ENCODE results near the gene GPATCH2L.

The GPATCH2L gene

DNA sequence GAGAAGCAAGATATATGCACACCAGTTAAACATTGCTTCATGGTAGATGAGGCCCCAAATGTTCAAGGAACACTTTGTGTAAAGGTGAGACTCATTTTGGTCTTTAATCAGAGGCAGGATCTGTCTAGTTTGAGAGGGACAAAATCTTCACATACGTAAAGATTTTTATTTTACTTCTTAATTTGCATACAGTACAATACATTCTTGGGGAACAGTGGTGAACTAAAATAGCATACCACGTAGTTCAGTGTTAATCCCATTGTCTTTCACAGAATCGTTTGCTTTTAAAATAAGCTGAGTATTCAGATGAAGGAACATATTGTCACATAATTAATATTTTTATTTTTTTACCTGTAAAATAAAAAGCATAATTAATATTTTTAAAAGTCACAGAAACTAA is 43.3 kb downstream of the GPATCH2L start:
- CTCF ChIA-PET, result no interaction called here

DNA sequence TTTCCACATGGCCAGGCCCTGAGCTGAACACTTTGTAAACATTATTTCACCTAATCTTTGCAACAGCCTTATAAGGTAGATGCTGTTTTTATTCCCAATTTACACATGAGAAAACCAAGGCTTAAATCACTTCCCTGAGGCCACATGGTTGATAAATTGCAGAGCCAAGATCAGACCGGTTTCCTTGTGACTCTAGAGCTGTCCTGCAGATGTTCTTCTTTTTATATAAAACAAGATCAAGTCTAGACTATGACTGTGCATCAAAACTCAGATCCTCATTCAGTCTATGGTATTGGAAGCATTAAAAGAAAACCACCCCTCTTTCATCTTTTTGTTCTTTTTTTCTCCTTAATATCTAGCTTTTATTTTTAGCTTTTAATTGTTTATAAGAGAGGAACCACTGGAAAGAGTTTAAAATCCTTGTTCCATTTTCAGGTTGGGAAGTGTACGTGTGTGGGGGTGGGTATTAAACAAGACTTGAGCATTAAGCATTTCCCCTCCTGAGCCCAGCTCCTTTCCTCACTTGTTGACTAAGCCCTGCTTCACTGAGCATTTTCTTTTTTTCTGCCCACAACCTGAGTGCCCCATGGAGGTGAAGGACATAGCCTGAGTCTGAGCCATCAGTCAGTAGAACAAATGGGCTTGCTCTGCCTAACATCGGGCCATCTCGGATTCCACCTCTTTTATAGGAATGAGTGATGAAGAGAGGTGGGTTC is 45.4 kb downstream of the GPATCH2L start:
- Histone ChIP-seq H3K9me3 (ENCODE audit: control insufficient read depth, insufficient read depth, low read depth, low read length) (no peaks in the 10 kb centered on the region), H3K36me3 (ENCODE audit: control insufficient read depth in 2 of 2, insufficient read depth in 1 of 2, low read length in 2 of 2) (peaks cover 24 to 79% of the 10 kb centered on the region in 2 experiments; a peak in 2 of 3 replicates), H3K4me1 (ENCODE audit: control insufficient read depth, insufficient read depth, low read length) (no peaks in the 10 kb centered on the region), H3K27ac (ENCODE audit: extremely low read depth, low read depth, low read length) (no peak overlapping the region), H3K4me3 (ENCODE audit: low read depth, low read length) (no peak overlapping the region)
- POLR2A ChIA-PET, result no interaction called here
- CTCF ChIA-PET, result no interaction called here
- TF ChIP-seq ZNF19 (tag by site-specific recombination; IDR thresholded peaks at IDR 0.05; ENCODE audit: low read depth) (no peak), FEZF1 (tag by site-specific recombination; IDR thresholded peaks at IDR 0.05) (no peak), ZNF174 (tag by site-specific recombination; IDR thresholded peaks at IDR 0.05) (no peak), ZNF677 (tag by site-specific recombination; IDR thresholded peaks at IDR 0.05) (no peak), ZNF785 (tag by site-specific recombination; IDR thresholded peaks at IDR 0.05) (no peak), ZNF473 (tag by site-specific recombination; IDR thresholded peaks at IDR 0.05) (no peak), ZNF560 (tag by site-specific recombination; IDR thresholded peaks at IDR 0.05; ENCODE audit: borderline replicate concordance) (no peak), ZNF830 (tag by site-specific recombination; IDR thresholded peaks at IDR 0.05; ENCODE audit: low read depth) (no peak)
- TF ChIP-seq, protein P1, sequence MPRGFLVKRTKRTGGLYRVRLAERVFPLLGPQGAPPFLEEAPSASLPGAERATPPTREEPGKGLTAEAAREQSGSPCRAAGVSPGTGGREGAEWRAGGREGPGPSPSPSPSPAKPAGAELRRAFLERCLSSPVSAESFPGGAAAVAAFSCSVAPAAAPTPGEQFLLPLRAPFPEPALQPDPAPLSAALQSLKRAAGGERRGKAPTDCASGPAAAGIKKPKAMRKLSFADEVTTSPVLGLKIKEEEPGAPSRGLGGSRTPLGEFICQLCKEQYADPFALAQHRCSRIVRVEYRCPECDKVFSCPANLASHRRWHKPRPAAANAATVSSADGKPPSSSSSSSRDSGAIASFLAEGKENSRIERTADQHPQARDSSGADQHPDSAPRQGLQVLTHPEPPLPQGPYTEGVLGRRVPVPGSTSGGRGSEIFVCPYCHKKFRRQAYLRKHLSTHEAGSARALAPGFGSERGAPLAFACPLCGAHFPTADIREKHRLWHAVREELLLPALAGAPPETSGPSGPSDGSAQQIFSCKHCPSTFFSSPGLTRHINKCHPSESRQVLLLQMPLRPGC (tag by site-specific recombination; IDR thresholded peaks at IDR 0.05), result no peak

More for the DNA sequence above, 43.3 kb downstream of the GPATCH2L start:
- TF ChIP-seq, protein P2, sequence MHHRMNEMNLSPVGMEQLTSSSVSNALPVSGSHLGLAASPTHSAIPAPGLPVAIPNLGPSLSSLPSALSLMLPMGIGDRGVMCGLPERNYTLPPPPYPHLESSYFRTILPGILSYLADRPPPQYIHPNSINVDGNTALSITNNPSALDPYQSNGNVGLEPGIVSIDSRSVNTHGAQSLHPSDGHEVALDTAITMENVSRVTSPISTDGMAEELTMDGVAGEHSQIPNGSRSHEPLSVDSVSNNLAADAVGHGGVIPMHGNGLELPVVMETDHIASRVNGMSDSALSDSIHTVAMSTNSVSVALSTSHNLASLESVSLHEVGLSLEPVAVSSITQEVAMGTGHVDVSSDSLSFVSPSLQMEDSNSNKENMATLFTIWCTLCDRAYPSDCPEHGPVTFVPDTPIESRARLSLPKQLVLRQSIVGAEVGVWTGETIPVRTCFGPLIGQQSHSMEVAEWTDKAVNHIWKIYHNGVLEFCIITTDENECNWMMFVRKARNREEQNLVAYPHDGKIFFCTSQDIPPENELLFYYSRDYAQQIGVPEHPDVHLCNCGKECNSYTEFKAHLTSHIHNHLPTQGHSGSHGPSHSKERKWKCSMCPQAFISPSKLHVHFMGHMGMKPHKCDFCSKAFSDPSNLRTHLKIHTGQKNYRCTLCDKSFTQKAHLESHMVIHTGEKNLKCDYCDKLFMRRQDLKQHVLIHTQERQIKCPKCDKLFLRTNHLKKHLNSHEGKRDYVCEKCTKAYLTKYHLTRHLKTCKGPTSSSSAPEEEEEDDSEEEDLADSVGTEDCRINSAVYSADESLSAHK (tag by site-specific recombination; IDR thresholded peaks at IDR 0.05), result no peak
- TF ChIP-seq, protein P3, sequence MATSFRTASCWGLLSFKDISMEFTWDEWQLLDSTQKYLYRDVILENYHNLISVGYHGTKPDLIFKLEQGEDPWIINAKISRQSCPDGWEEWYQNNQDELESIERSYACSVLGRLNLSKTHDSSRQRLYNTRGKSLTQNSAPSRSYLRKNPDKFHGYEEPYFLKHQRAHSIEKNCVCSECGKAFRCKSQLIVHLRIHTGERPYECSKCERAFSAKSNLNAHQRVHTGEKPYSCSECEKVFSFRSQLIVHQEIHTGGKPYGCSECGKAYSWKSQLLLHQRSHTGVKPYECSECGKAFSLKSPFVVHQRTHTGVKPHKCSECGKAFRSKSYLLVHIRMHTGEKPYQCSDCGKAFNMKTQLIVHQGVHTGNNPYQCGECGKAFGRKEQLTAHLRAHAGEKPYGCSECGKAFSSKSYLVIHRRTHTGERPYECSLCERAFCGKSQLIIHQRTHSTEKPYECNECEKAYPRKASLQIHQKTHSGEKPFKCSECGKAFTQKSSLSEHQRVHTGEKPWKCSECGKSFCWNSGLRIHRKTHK (tag by site-specific recombination; IDR thresholded peaks at IDR 0.05), result no peak
- TF ChIP-seq ZNF473 (tag by site-specific recombination; IDR thresholded peaks at IDR 0.05) (no peak), BCL11B (tag by site-specific recombination; IDR thresholded peaks at IDR 0.05; ENCODE audit: low read depth) (no peak), ZNF248 (tag by site-specific recombination; IDR thresholded peaks at IDR 0.05) (no peak), ZNF335 (tag by site-specific recombination; conservative IDR thresholded peaks at IDR 0.05) (no peak), ZNF707 (tag by site-specific recombination; IDR thresholded peaks at IDR 0.05) (no peak), ZNF501 (tag by site-specific recombination; IDR thresholded peaks at IDR 0.05) (no peak), ZFP41 (tag by site-specific recombination; IDR thresholded peaks at IDR 0.05; ENCODE audit: borderline replicate concordance) (no peak)
- TF ChIP-seq, protein P4, sequence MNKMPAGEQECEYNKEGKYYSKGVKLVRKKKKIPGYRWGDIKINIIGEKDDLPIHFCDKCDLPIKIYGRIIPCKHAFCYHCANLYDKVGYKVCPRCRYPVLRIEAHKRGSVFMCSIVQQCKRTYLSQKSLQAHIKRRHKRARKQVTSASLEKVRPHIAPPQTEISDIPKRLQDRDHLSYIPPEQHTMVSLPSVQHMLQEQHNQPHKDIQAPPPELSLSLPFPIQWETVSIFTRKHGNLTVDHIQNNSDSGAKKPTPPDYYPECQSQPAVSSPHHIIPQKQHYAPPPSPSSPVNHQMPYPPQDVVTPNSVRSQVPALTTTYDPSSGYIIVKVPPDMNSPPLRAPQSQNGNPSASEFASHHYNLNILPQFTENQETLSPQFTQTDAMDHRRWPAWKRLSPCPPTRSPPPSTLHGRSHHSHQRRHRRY (tag by site-specific recombination; IDR thresholded peaks at IDR 0.05), result no peak
- TF ChIP-seq, protein P5, sequence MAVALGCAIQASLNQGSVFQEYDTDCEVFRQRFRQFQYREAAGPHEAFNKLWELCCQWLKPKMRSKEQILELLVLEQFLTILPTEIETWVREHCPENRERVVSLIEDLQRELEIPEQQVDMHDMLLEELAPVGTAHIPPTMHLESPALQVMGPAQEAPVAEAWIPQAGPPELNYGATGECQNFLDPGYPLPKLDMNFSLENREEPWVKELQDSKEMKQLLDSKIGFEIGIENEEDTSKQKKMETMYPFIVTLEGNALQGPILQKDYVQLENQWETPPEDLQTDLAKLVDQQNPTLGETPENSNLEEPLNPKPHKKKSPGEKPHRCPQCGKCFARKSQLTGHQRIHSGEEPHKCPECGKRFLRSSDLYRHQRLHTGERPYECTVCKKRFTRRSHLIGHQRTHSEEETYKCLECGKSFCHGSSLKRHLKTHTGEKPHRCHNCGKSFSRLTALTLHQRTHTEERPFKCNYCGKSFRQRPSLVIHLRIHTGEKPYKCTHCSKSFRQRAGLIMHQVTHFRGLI (tag by site-specific recombination; IDR thresholded peaks at IDR 0.05), result no peak
- TF ChIP-seq, protein P6, sequence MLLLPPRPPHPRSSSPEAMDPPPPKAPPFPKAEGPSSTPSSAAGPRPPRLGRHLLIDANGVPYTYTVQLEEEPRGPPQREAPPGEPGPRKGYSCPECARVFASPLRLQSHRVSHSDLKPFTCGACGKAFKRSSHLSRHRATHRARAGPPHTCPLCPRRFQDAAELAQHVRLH (tag by site-specific recombination; IDR thresholded peaks at IDR 0.05), result no peak
- Histone ChIP-seq H3K4me1 (ENCODE audit: control insufficient read depth, insufficient read depth, low read length) (no peaks in the 10 kb centered on the region), H3K9me3 (ENCODE audit: control insufficient read depth, insufficient read depth, low read depth, low read length) (no peaks in the 10 kb centered on the region; the same call in 1 of the 2 replicates), H3K4me3 (ENCODE audit: low read depth, low read length) (no peak overlapping the region), H3K27ac (ENCODE audit: extremely low read depth, low read depth, low read length) (no peak overlapping the region), H3K36me3 (ENCODE audit: control insufficient read depth in 2 of 2, insufficient read depth in 1 of 2, low read length in 2 of 2) (peaks cover 33 to 79% of the 10 kb centered on the region in 2 experiments)
- POLR2A ChIA-PET, result no interaction called here
